Stimulated activated memory B cell treated with anti-CD40 and anti-IgM and Interleukin-4, amounts not matched to agents 10 μg/mL and 1 μg/mL and 100 μg/mL, for 72 hours (primary cell): Measurements from ENCODE around the gene PLSCR3.
A peak's percentile ranks its signal among the peaks of the same experiment; 100 is the strongest.

ENCODE experiments used
- ATAC-seq: fragments of 150-1000 bp; cut with Tn5 transposase; 2 replicates; pipeline ENCODE4 v1.10.0; 2021
- H3K27ac Mint-ChIP-seq: one replicate; pipeline ENCODE4 v1.8.0; 2022; ENCODE audit warnings: mild to moderate bottlenecking, mixed read lengths
- H3K27me3 Mint-ChIP-seq: one replicate; pipeline ENCODE4 v1.8.0; 2022; ENCODE audit warnings: mixed read lengths
- H3K36me3 Mint-ChIP-seq: one replicate; pipeline ENCODE4 v1.8.0; 2022; ENCODE audit warnings: mixed read lengths
- H3K4me1 Mint-ChIP-seq: one replicate; pipeline ENCODE4 v1.8.0; 2022; ENCODE audit warnings: mixed read lengths
- H3K4me3 Mint-ChIP-seq: one replicate; pipeline ENCODE4 v1.8.0; 2022; ENCODE audit warnings: mild to moderate bottlenecking, moderate library complexity, mixed read lengths
- H3K9me3 Mint-ChIP-seq: one replicate; pipeline ENCODE4 v1.8.0; 2022; ENCODE audit warnings: mixed read lengths

The PLSCR3 gene

DNA sequence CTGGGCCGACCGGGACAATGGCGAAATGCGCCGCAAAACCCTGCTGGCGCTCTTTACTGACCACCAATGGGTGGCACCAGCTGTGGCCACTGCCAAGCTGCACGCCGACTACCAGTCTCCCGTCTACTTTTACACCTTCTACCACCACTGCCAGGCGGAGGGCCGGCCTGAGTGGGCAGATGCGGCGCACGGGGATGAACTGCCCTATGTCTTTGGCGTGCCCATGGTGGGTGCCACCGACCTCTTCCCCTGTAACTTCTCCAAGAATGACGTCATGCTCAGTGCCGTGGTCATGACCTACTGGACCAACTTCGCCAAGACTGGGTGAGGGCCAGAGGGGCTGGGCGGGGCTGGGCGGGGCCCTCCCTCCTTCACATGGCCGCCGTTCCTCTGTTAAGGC is 21.5 kb upstream of the PLSCR3 start:
- no peak overlapping the region for H3K27ac Mint-ChIP-seq
- H3K9me3 Mint-ChIP-seq: no peaks in the 10 kb centered on the region
- H3K36me3 Mint-ChIP-seq: no peaks in the 10 kb centered on the region
- no peak overlapping the region for H3K4me3 Mint-ChIP-seq
- ATAC-seq: no peak
- peaks cover 18% of the 10 kb centered on the region for H3K27me3 Mint-ChIP-seq
- no peaks in the 10 kb centered on the region for H3K4me1 Mint-ChIP-seq

- H3K36me3 Mint-ChIP-seq: no peaks in the 10 kb centered on the region
- no peaks in the 10 kb centered on the region for H3K4me1 Mint-ChIP-seq
- no peak overlapping the region for H3K4me3 Mint-ChIP-seq
- H3K27me3 Mint-ChIP-seq: peaks cover 19% of the 10 kb centered on the region
- H3K27ac Mint-ChIP-seq: no peak overlapping the region
- H3K9me3 Mint-ChIP-seq: no peaks in the 10 kb centered on the region
- ATAC-seq: no peak
Observed at GRCh38 chr17:7414837-7415236, 20.5 kb upstream of the PLSCR3 start.

DNA sequence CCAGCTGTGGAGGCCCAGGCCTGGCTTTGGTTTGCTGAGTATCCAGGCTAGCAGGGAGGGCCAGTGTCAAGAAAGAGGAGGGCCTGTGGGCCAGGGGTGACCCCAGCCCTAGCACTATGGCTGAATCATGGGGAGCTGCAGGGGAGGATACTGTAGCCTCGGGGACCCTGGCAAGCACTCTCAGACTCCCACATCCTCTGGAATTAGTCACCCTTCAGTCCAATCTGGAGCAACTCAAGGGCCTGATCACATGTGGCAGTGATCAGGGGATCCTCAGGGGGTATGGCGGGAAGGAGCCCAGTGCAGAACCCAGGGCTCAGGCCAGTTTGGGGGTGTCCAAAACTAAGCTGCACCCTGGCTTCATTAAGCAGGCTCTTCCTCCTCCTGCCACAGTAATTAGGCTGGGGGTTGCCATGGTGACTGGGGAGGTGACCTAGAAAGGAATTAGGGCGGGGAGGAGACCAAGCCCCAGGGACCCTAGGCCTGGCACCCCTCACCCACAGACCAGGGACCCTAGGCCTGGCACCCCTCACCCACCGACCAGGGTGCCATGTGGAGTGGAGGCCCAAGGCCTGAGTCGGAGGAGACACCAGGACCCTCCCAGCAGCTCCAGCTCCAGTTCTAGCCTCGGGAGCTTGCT is 19.1 kb upstream of the PLSCR3 start:
- no peak overlapping the region for H3K4me3 Mint-ChIP-seq
- no peaks in the 10 kb centered on the region for H3K36me3 Mint-ChIP-seq
- H3K27me3 Mint-ChIP-seq: peaks cover 17% of the 10 kb centered on the region
- H3K4me1 Mint-ChIP-seq: no peaks in the 10 kb centered on the region
- H3K9me3 Mint-ChIP-seq: no peaks in the 10 kb centered on the region
- ATAC-seq: no peak
- H3K27ac Mint-ChIP-seq: no peak overlapping the region

DNA sequence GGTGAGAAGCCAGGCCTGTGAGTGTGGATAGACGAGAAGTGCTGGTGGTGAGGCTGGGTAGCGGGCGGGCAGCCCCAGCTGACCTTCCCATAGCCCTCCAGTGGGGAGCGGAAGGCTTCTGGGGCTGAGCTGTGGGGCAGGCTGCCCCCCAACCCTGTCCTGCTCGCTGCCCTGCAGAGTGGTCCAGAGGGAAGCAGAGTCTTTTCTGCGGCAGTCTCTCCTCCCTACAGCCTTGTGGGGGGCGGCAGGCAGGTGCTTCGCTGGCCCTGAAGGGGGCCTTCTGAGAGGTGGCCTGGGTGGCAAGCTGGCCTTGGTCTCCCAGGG is 17.1 kb upstream of the PLSCR3 start:
- Mint-ChIP-seq H3K27ac (no peak overlapping the region), H3K4me1 (no peaks in the 10 kb centered on the region), H3K36me3 (no peaks in the 10 kb centered on the region), H3K9me3 (no peaks in the 10 kb centered on the region), H3K27me3 (peaks cover 14% of the 10 kb centered on the region), H3K4me3 (no peak overlapping the region)
- ATAC-seq: no peak

GRCh38 chr17:7410634-7411426 is 16.5 kb upstream of the PLSCR3 start:
- Mint-ChIP-seq H3K4me1 (no peaks in the 10 kb centered on the region), H3K27ac (no peak overlapping the region), H3K36me3 (no peaks in the 10 kb centered on the region), H3K4me3 (no peak overlapping the region), H3K9me3 (no peaks in the 10 kb centered on the region), H3K27me3 (peaks cover 20% of the 10 kb centered on the region)
- ATAC-seq: no peak

GRCh38 chr17:7409716-7410115 is 15.4 kb upstream of the PLSCR3 start:
- Mint-ChIP-seq H3K9me3 (no peaks in the 10 kb centered on the region), H3K27ac (no peak overlapping the region), H3K4me3 (no peak overlapping the region), H3K36me3 (no peaks in the 10 kb centered on the region), H3K27me3 (peaks cover 31% of the 10 kb centered on the region), H3K4me1 (peaks cover 6% of the 10 kb centered on the region)
- no peak for ATAC-seq

DNA sequence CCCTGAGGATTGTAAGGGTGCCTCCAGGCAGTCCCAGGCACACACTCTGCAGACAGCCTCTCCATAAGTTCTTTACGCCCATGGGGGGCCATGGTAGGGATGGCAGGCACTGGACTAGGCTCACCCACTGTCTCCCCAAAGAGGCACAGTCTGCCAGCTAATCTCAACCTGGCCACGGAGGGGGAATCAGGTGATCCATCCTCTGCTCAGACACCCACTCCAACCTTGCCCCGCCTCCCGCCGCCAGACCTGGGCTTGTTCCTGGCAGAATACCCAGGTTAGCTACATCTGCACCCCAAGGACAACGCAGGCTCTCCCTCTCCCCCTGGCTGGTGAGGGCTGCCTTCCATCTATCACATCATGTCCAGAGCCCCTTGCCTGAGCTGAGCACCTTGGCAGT is 14.5 kb upstream of the PLSCR3 start:
- Mint-ChIP-seq H3K27me3 (peaks cover 32% of the 10 kb centered on the region), H3K4me3 (no peak overlapping the region), H3K27ac (no peak overlapping the region), H3K36me3 (no peaks in the 10 kb centered on the region), H3K4me1 (peaks cover 6% of the 10 kb centered on the region), H3K9me3 (no peaks in the 10 kb centered on the region)
- ATAC-seq: no peak

- H3K27ac Mint-ChIP-seq: no peak overlapping the region
- H3K27me3 Mint-ChIP-seq: peaks cover 32% of the 10 kb centered on the region
- no peak overlapping the region for H3K4me3 Mint-ChIP-seq
- no peak for ATAC-seq
- H3K9me3 Mint-ChIP-seq: no peaks in the 10 kb centered on the region
- no peaks in the 10 kb centered on the region for H3K36me3 Mint-ChIP-seq
- H3K4me1 Mint-ChIP-seq: peaks cover 7% of the 10 kb centered on the region
Observed at GRCh38 chr17:7408252-7408727, 14.0 kb upstream of the PLSCR3 start.

DNA sequence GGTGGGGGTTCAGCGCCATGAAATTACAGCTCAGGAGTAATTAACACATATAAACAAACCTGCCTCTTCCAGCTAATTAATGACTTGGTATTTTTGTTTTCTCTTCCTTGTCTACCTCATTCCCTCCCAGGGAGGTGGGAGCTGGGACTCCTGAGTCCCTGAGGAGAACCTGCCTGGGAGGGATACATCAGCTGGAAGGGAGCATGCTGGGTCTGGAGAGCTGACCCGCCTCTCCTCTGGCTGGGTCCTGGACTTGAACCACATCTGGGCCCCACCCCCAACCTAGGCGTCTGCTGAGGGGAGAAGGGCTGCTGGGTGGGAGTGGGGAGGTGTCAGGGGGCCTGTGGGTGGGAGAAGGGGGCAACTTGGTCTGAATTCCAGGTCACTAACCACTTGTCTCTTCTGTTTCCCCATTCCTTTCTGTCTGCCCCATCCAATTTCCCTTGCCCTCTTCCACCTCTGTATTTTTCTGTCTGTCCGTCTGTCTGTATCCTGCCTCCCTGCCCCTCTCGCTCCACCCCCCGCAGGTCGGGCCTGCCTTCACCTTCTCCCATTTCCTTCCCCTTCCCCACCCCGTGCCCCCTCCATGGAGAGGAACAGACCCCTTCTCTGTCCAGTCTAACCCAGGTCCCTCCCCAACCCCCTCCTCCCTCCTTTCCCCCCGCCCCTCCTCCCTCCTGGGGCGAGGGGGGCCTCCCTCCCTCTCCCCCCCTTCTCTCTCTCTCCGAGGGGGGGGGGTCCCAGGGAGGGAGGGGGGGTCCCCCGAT is 13.3 kb upstream of the PLSCR3 start, which contains the start of gene NLGN2:
Gene NLGN2, plus strand, starts transcription at position 361 of the 767 bp plus-strand sequence. CDS start 411 bp downstream, outside the sequence.
- no peak for ATAC-seq
- H3K27ac Mint-ChIP-seq: no peak within 1 kb of the TSS
- H3K4me3 Mint-ChIP-seq: peak within 1 kb of the TSS; percentile 6
- H3K36me3 Mint-ChIP-seq: no peaks in the 10 kb centered on the region
- peaks cover 32% of the 10 kb centered on the region for H3K27me3 Mint-ChIP-seq
- H3K9me3 Mint-ChIP-seq: no peaks in the 10 kb centered on the region
- H3K4me1 Mint-ChIP-seq: peaks cover 13% of the 10 kb centered on the region

GRCh38 chr17:7407082-7407481 is 12.8 kb upstream of the PLSCR3 start:
- Mint-ChIP-seq H3K4me1 (peaks cover 13% of the 10 kb centered on the region), H3K9me3 (no peaks in the 10 kb centered on the region), H3K36me3 (no peaks in the 10 kb centered on the region), H3K27ac (no peak overlapping the region), H3K27me3 (peaks cover 32% of the 10 kb centered on the region), H3K4me3 (no peak overlapping the region)
- ATAC-seq: no peak

- Mint-ChIP-seq H3K4me3 (no peak overlapping the region), H3K27ac (no peak overlapping the region)
Observed at GRCh38 chr17:7406235-7406825, 12.0 kb upstream of the PLSCR3 start.

GRCh38 chr17:7405350-7406234 is 11.3 kb upstream of the PLSCR3 start:
- Mint-ChIP-seq H3K4me3 (peak overlapping the region; percentile 87), H3K27me3 (peaks cover 32% of the 10 kb centered on the region), H3K36me3 (no peaks in the 10 kb centered on the region), H3K27ac (peak overlapping the region; percentile 89), H3K4me1 (peaks cover 13% of the 10 kb centered on the region), H3K9me3 (no peaks in the 10 kb centered on the region)
- no peak for ATAC-seq

More at GRCh38 chr17:7406235-7406825, 12.0 kb upstream of the PLSCR3 start:
- H3K36me3 Mint-ChIP-seq: no peaks in the 10 kb centered on the region
- peaks cover 13% of the 10 kb centered on the region for H3K4me1 Mint-ChIP-seq
- no peaks in the 10 kb centered on the region for H3K9me3 Mint-ChIP-seq
- peaks cover 32% of the 10 kb centered on the region for H3K27me3 Mint-ChIP-seq
- ATAC-seq: no peak

- peak overlapping the region; percentile 98 for H3K4me3 Mint-ChIP-seq
- no peaks in the 10 kb centered on the region for H3K9me3 Mint-ChIP-seq
- peaks cover 13% of the 10 kb centered on the region for H3K4me1 Mint-ChIP-seq
- H3K27me3 Mint-ChIP-seq: peaks cover 29% of the 10 kb centered on the region
- H3K36me3 Mint-ChIP-seq: no peaks in the 10 kb centered on the region
- peak overlapping the region; percentile 89 for H3K27ac Mint-ChIP-seq
- ATAC-seq: peak; percentile 21
Observed at GRCh38 chr17:7404737-7405349, 10.5 kb upstream of the PLSCR3 start.
